Left lung (tissue), 10 donors: Measurements from ENCODE around the gene TMEM218. TPM values are rescaled to one million over a fixed set of nuclear protein-coding genes. Genes with fewer than 3 reads are reported as not detected.

Experiments used
- ATAC-seq: fragments of 200-7000 bp; cut with Tn5 transposase; one replicate; pipeline ENCODE4 v1.9.1; 2020; ENCODE audit warnings: moderate library complexity
- DNase-seq, 4 donors: peaks; one replicate each; pipeline ENCODE4 v3.0.0-alpha.2; 2013 to 2020
- H3K27ac ChIP-seq, 2 donors: fragments of 200-600 bp; sonication (generic) in 1 of 2; one replicate each; pipeline versions ENCODE4 v1.5.0 to v1.8.0; 2020 to 2021
- H3K27me3 ChIP-seq, 2 donors: fragments of 200-600 bp; sonication (generic) in 1 of 2; one replicate each; pipeline versions ENCODE4 v1.5.0 to v1.8.0; 2020 to 2021
- H3K36me3 ChIP-seq, 2 donors: fragments of 200-600 bp; sonication (generic) in 1 of 2; one replicate each; pipeline versions ENCODE4 v1.5.0 to v1.8.0; 2020 to 2021
- H3K4me1 ChIP-seq, 2 donors: fragments of 200-600 bp; one replicate each; pipeline ENCODE4 v1.8.0; 2021
- H3K4me3 ChIP-seq, 2 donors: fragments of 200-600 bp; sonication (generic) in 1 of 2; one replicate each; pipeline versions ENCODE4 v1.5.0 to v1.8.0; 2020 to 2021; ENCODE audit warnings: mild to moderate bottlenecking in 1 of 2
- H3K9me3 ChIP-seq, 2 donors: fragments of 200-600 bp; sonication (generic) in 1 of 2; one replicate each; pipeline versions ENCODE4 v1.5.0 to v1.8.0; 2020 to 2021
- intact Hi-C, 2 donors: fragments of 100-400 bp; cut with DNase I; formaldehyde crosslinking; loops; one replicate each; pipeline versions ENCODE4 v1.11.2 to v1.14.2; 2022
- polyA plus RNA-seq, 6 donors: library from polyadenylated mRNA; unstranded; fragments of 120-200 nt; gene quantifications; one replicate each; pipeline ENCODE4 v1.2.1, GENCODE V29; 2013; ENCODE audit not compliant: insufficient read length in 6 of 6
- total RNA-seq, 2 donors: library from RNA; stranded (reverse); fragmentation: NEBNext Ultra II Directional; extraction: Animal tissue kit (Norgen Biotek cat#: 25700); gene quantifications; one replicate each; pipeline ENCODE4 v1.2.1, GENCODE V29; 2021
- TF ChIP-seq, protein P1 (sequence below), 2 donors: fragments of 200-600 bp; sonication (generic) in 1 of 2; IDR thresholded peaks; one replicate each; pipeline versions ENCODE4 v1.5.0 to v1.8.0; 2021; ENCODE audit warnings: antibody characterized with exemption in 2 of 2
- donor health status: DM: no; HTN: yes; CAD: no.
- donor health status: DM: no; HTN: no; CAD: no.

Gene TMEM218
- total and polyA plus RNA-seq, 8 donors: 19.9 to 58.7 (median 53.0) TPM

DNA sequence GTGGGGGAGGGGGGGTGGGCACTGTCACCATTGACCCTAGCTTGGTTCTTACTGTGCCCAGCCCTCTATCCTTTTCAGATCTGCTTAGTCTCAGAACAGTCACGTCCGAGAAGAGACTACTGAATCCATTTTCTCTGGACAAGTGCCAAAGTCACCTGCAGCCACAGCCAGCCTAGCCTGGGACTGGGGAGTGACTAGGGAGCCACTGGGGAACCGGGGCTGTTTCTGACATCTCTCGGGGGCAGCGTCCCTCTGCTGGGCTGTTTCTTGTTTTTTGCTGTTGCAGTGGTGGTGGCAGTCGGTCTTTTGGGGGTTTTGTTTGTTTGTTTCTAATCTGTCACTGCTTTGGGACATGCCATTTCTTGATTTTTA, 39.6 kb downstream of the TMEM218 start:
- DNase-seq (peak in 1 of 4 donors; percentile 39), ATAC-seq (no peak)
- H3K4me1 ChIP-seq: peaks cover 0 to 38% of the 10 kb centered on the region in 2 donors
- TF ChIP-seq, protein P1, sequence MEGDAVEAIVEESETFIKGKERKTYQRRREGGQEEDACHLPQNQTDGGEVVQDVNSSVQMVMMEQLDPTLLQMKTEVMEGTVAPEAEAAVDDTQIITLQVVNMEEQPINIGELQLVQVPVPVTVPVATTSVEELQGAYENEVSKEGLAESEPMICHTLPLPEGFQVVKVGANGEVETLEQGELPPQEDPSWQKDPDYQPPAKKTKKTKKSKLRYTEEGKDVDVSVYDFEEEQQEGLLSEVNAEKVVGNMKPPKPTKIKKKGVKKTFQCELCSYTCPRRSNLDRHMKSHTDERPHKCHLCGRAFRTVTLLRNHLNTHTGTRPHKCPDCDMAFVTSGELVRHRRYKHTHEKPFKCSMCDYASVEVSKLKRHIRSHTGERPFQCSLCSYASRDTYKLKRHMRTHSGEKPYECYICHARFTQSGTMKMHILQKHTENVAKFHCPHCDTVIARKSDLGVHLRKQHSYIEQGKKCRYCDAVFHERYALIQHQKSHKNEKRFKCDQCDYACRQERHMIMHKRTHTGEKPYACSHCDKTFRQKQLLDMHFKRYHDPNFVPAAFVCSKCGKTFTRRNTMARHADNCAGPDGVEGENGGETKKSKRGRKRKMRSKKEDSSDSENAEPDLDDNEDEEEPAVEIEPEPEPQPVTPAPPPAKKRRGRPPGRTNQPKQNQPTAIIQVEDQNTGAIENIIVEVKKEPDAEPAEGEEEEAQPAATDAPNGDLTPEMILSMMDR (IDR thresholded peaks at IDR 0.05): no peak
- H3K27ac ChIP-seq: peak overlapping the region; percentile 59 to 78
- H3K27me3 ChIP-seq: peaks cover 0 to 8% of the 10 kb centered on the region in 2 donors
- H3K9me3 ChIP-seq: no peaks in the 10 kb centered on the region
- intact Hi-C loops: no loop called here
- no peaks in the 10 kb centered on the region for H3K36me3 ChIP-seq
- no peak overlapping the region for H3K4me3 ChIP-seq

DNA sequence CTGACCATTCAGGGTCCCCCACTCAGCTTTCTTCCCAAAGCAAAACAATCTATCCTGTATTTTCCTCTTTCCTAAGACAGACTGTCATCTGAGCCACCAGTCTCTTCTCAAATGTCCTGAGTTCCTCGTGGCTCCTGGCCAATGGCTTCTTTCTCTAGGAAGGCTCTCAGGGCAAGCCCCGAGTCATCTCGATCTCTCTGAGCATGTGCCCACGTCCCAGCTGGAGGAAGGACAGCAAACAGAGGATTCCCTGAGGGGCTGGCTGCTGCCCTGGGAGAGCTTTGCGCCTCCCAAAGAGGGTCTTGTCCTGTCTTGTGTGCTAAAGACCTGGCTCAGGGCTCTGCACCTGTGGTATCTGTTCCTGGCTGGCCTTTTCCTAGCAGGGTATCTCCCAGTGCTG, 40.0 kb downstream of the TMEM218 start:
- TF ChIP-seq, protein P1 (IDR thresholded peaks at IDR 0.05): no peak
- no peaks in the 10 kb centered on the region for H3K36me3 ChIP-seq
- H3K4me3 ChIP-seq: no peak overlapping the region
- H3K27ac ChIP-seq: peak overlapping the region; percentile 59 to 78
- H3K4me1 ChIP-seq: peaks cover 0 to 38% of the 10 kb centered on the region in 2 donors
- no peaks in the 10 kb centered on the region for H3K9me3 ChIP-seq
- intact Hi-C loops: no loop called here
- ATAC-seq: no peak
- H3K27me3 ChIP-seq: peaks cover 0 to 8% of the 10 kb centered on the region in 2 donors
- DNase-seq: no peak

DNA sequence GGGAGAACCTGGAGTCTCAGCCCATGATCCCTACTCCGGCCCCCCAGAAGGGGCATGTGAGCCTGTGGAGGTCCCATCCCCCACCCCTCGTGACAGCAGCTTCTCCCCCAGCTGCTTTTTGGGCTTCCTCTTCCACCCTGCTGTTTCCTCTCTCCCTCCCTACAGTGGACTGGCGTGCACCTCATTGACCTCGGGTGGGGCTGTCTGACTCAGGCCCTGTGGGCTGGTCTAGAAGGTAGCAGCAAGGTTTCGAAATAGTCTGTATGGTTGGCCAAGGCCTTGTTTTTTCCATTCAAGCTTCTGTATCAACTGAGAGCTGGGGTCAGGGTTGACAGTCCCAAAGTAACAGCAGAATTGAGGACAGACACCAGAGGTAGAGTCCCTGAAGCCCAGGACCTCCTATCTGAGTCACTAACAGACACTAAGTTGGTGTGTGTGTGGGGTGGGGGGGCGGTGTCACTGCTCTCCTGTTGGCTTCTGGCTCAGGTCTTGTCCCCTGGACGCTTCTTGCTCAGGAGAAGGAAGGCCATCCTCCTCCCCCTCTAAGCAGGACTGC, 40.6 kb downstream of the TMEM218 start:
- H3K4me3 ChIP-seq: no peak overlapping the region
- H3K27me3 ChIP-seq: peaks cover 4 to 14% of the 10 kb centered on the region in 2 donors
- H3K36me3 ChIP-seq: no peaks in the 10 kb centered on the region
- TF ChIP-seq, protein P1 (IDR thresholded peaks at IDR 0.05): no peak
- ATAC-seq: peak; percentile 96
- H3K4me1 ChIP-seq: peaks cover 0 to 38% of the 10 kb centered on the region in 2 donors
- no peaks in the 10 kb centered on the region for H3K9me3 ChIP-seq
- intact Hi-C loops: no loop called here
- H3K27ac ChIP-seq: peak overlapping the region; percentile 62 to 78
- DNase-seq: peak in 3 of 4 donors; percentile 30 to 92 (median 90)

DNA sequence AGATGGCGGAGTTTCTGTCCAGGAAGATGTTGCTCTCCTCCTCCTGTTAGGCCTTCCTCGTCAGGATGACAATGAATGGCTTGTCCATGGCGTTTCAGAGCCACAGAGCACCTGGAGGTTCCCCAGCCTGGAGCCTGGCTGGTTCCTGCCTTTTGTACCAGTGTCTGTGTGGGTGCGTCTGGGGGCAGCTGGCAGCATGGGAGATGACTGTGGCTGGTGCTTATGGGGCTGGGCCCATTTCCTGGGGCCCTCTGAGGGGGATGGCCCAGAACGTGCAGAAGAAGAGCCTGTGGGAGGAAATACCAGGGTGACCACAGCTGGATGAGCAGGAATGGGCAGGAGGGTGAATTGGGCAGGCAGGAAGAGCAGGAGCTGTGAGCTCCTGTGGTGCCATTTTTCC, 41.6 kb downstream of the TMEM218 start:
- H3K4me1 ChIP-seq: peaks cover 0 to 38% of the 10 kb centered on the region in 2 donors
- TF ChIP-seq, protein P1 (IDR thresholded peaks at IDR 0.05): no peak
- no peak overlapping the region for H3K4me3 ChIP-seq
- no peak for DNase-seq
- peak overlapping the region; percentile 62 to 78 for H3K27ac ChIP-seq
- ATAC-seq: no peak
- H3K36me3 ChIP-seq: no peaks in the 10 kb centered on the region
- H3K27me3 ChIP-seq: peaks cover 4 to 14% of the 10 kb centered on the region in 2 donors
- no peaks in the 10 kb centered on the region for H3K9me3 ChIP-seq
- intact Hi-C loops: no loop called here

DNA sequence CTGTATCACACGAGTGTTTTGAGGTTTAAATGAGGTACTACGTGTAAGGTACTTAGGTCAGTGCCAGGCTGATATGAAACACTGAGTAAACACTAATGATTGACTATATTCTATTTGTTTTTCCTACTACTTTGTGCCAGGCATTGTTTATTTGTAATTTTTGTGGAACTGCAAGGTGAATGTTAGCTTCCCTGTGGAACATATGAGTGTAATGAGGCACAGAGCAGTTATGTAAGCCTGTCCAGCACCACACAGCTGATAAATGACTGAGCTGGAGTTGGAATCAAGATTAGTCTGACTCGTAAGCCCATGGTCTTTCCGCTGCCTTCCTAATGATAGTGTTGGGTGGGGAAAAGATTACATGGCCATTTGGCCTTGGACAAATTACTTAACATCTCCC, 42.4 kb downstream of the TMEM218 start:
- H3K36me3 ChIP-seq: no peaks in the 10 kb centered on the region
- no peaks in the 10 kb centered on the region for H3K9me3 ChIP-seq
- peaks cover 4 to 22% of the 10 kb centered on the region in 2 donors for H3K27me3 ChIP-seq
- no peak overlapping the region for H3K4me3 ChIP-seq
- peaks cover 0 to 38% of the 10 kb centered on the region in 2 donors for H3K4me1 ChIP-seq
- no peak overlapping the region for H3K27ac ChIP-seq
- TF ChIP-seq, protein P1 (IDR thresholded peaks at IDR 0.05): no peak
- DNase-seq (no peak), ATAC-seq (no peak)
- intact Hi-C loops: no loop called here
